ENCODE data around the gene TRIAP1.
"Not testable (repeated sequence)": the region's sequence is repeated elsewhere in the genome, so short reads cannot be mapped to it uniquely, and the experiment has no call there.

The TRIAP1 gene

GRCh38 chr12:120468821-120469449, 22.8 kb upstream of the TRIAP1 start:
- no peak for DNase-seq (ENCODE audit: low read depth)

DNA sequence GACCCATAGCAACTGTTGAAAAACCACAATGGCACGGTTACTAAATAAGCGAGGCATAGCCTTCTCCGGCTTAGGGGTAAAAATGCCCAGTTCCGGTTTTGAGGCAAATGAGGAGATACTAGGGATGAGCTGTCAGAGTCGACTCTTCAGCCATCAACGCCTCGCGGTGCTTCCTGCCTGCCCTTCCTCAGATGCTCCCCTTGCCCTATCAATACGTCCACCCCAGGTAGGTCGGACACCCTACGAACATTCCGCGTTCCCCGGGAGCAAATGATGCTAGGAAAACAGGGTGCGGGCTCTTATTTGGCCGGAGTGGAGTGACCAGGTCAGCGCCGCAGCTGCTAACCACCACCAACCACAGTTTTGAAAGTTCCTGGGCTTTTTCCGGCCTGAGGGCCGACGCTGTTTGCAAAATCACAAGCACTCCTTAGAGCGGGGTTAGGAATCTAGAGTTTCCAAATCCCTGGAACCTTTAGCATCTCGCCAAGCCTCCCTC, 22.2 kb upstream of the TRIAP1 start:
- DNase-seq (ENCODE audit: low read depth) = peak; percentile 77

GRCh38 chr12:120467439-120467838, 21.3 kb upstream of the TRIAP1 start:
- no peak for DNase-seq (ENCODE audit: low read depth)

- peak; percentile 42 for DNase-seq (ENCODE audit: low read depth)
These were observed 20.6 kb upstream of the TRIAP1 start for GRCh38 chr12:120466560-120467315.

DNA sequence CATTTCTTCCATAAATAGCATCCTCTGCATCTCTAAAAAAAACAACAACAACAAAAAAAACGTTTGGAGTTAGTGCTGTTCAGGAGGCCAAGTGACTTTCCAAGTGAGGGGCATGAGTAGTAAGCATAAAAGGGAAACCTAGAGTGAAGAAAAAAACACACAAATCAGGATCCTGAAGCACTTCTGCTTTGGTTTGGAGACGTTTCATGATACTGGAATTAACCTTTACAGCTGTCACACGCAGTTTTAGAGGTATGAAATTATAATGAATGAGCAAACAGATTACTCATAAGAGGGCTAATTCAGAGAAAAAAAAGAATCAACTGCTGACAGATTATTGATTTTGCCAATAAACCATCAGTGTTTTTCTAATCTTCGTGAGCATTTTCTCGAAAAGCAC, 19.6 kb upstream of the TRIAP1 start:
- no peak for DNase-seq (ENCODE audit: low read depth)

DNA sequence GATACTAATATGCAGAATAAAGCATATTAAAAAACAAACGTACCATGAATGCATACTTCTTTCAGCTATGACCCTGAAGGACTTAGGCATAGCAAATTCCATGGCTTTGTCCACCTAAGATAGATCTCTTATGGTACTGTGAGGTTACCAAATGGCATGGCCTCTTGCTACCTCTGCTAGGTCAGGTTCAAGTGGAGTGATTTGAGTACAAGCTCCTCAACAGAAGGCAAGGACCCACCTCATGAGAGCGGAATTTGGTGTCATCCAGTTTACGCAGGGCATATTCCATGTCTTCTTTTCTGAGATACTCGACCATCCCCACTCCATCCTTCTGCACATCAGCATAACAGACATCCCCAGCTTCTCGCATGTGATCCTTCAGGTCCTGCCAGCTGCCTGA, 17.5 kb upstream of the TRIAP1 start:
- DNase-seq (ENCODE audit: low read depth) = no peak

DNA sequence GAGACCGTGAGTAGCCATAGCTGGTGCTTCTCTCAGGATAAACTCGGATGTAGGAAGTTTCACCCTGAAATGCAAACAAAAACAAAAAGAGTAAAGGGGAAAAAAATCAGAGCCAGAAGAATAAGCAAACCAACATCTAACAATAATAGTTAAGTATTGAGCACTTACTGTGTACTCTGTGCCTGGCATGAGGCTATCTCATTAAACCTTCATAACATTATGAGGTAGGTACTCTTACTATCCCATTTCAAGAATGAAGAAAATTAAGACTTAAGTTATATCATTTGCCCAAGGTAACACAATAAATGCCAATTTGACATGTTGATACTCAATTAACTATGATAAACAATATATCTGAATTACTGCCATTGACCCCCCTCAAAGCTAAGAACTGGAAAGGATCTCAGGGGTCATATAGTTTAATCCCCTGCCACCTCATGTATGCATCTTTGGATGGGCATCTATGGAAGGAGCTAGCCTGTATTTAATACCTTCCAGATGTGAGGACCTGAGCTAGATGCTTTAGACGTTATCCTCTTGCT, 16.0 kb upstream of the TRIAP1 start:
- no peak for DNase-seq (ENCODE audit: low read depth)

DNA sequence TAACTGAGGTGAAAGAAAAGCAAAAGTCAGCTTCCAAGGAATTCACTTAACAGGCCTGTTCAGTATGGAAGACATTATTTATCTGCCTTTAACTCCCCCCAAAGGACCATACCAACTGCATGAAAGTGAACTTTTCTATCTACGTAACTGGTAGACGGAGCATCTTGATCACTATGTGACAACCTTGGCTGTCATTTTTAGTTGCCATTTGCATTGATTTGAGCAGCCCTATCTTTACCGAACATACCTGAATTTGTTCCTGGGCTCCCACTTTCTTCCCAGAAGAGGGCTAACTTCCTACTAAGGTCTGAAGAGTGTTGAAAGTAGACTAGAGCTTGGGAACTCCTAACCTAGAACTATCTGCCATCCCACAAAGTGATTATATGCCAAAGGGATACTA, 14.0 kb upstream of the TRIAP1 start:
- DNase-seq (ENCODE audit: low read depth) = no peak

DNA sequence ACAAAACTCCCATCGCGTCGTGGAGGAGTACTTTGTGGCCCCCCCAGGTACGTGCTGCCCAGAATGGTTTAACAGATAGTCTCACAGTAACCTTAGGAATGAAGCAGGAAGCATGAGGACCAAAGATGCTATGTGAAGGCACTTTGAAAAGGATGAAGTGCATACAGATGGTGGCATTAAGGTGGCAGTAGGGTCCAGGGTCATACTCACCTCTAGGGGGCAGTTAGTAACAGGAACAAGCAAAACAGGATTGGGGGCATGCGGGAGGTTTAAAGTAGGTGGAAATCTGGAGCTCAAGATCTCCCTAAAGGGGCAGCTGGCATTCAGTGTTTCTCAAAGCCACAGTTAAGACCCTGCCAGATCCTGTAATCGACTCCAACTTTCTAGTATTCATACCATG, 10.9 kb upstream of the TRIAP1 start:
- no peak for DNase-seq (ENCODE audit: low read depth)

- no peak for DNase-seq (ENCODE audit: low read depth)
These were observed 9.1 kb upstream of the TRIAP1 start for GRCh38 chr12:120455302-120455701.

- DNase-seq (ENCODE audit: low read depth) = peak; percentile 31
These were observed 7.8 kb upstream of the TRIAP1 start for GRCh38 chr12:120453977-120454376.

DNA sequence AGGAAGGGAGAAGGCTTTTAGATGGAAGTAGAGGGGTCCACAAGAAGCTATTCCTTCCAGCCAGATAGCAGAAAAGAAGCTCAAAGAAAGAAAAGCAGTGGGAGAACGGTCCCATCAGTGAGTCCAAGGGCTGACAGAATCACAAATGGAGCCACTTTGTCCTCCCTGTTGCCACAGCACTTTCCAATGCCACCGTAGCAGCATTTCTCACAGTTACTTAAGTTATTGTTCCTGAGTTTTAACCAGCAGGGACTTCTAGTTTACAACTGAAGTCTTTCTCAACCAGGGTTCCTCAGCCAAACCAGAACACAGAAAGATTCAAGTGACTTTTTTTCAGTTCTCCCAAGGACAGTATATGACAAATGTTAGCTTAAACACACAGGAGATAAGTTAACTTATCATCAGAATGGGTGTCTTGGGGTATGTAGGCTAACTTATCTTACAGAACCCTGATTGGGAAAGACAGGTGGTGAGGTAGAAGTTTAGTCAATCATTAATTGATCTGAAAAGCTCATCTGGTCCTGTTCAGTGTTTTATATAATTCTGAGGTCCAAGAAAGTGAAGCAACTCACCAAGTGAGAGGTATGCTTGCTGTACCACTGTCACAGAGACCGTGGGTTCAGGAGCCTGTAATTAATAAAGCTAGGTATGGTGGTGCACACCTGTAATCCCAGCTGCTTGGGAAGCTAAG, 7.0 kb upstream of the TRIAP1 start:
- DNase-seq (ENCODE audit: low read depth) = no peak

DNA sequence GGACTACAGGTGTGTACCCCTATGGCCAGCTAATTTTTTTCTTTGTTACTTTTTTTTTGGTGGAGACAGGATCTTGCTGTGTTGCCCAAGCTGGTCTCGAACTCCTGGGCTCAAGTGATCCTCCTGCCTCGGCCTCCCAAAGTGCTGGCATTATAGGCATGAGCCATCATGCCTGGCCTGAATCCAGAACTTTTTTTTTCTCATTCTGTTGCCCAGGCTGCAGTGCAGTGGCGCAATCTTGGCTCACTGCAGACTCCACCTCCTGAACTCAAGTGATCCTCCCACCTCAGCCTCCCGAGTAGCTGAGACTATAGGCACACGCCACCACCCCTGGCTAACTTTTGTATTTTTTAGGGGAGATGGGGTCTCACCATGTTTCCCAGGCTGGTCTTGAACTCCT, 6.3 kb upstream of the TRIAP1 start:
- not testable (repeated sequence) for DNase-seq (ENCODE audit: low read depth)

DNA sequence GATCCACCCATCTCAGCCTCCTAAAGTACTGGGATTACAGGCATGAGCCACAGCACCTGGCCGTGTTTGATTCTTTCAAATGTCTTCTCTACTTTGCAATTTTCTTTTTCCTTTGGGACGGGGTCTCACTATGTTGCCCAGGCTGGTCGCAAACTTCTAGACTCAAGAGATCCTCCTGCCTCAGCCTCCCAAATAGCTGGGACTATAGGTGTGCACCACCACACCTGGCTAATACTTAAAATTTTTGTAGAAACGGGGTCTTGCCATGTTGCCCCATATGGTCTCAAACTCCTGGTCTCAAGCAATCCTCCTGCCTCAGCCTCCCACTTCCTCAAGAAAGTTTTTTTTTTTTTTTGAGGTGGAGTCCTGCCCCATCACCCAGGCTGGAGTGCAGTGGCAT, 1.8 kb upstream of the TRIAP1 start:
- no peak for DNase-seq (ENCODE audit: low read depth)

DNA sequence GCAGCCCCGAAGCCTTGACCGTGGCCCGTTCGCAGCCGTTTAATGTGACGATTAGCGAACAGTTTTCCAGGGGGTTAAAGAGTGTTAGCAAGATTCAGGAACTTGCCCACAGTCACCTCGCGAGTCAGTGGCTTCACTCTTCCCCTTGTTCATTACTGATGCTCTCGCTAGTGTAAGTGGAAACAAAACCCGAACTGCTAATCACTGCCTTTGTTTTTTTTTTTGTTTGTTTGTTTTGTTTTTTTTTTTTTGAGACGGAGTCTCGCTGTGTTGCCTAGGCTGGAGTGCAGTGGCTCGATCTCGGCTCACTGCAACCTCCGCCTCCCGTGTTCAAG, 627 bp upstream of the TRIAP1 start:
- not testable (repeated sequence) for DNase-seq (ENCODE audit: low read depth)

- no peak for DNase-seq (ENCODE audit: low read depth)
These were observed 1.5 kb downstream of the TRIAP1 start for GRCh38 chr12:120444676-120445075.

GRCh38 chr12:120439646-120440247, 6.4 kb downstream of the TRIAP1 start:
- peak; percentile 59 for DNase-seq (ENCODE audit: low read depth)

- no peak for DNase-seq (ENCODE audit: low read depth)
These were observed 7.5 kb downstream of the TRIAP1 start for GRCh38 chr12:120438495-120439198.

DNA sequence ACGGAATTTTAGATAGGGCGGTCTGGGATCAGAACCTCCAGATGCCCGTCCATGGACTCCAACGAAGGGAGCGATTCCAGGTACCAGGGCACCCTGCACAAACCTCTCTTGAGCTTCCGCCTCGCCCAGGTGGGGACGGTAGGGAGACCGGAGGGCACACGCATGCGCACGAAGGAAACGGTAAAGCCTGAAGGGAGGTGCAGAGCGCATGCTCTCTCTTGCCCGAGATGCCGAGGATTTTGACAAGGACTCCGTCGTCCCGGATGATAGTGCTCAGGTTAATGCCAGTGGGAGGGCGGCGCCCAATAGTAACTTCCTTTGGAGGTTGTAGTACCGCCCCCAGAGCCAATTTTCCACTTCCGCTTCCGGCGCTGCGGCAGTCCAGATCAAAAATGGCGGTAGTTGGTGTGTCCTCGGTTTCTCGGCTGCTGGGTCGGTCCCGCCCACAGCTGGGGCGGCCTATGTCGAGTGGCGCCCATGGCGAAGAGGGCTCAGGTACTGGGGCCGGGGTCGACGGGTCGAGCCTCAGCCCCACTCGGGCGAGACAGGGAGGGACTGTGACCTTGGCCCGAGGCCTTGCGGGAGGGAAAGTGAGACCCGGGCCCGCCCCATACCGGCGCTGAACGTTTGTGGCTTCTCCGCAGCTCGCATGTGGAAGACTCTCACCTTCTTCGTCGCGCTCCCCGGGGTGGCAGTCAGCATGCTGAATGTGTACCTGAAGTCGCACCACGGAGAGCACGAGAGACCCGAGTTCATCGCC, 8.3 kb downstream of the TRIAP1 start, which contains the start of gene COX6A1:
TSS of gene COX6A1 (plus strand) at position 379 of the 760 bp plus-strand sequence. CDS start at position 393, 14 bp downstream.
- DNase-seq (ENCODE audit: low read depth) = peak; percentile 98

- DNase-seq (ENCODE audit: low read depth) = no peak
These were observed 13.2 kb downstream of the TRIAP1 start for GRCh38 chr12:120432772-120433525.

Measured in iris pigment epithelial cell (primary cell).